IPS-18c (cell line): ENCODE measurements around the gene TSPEAR.
"Not testable (repeated sequence)": the region's sequence is repeated elsewhere in the genome, so short reads cannot be mapped to it uniquely, and the experiment has no call there.

Experiments
- H3K4me3 ChIP-seq: 2 replicates; pipeline ENCODE4 v1.7.0; 2013; ENCODE audit warnings: low read depth, mild to moderate bottlenecking, low read length, moderate library complexity; ENCODE audit not compliant: insufficient read depth
- H3K9me3 ChIP-seq: one replicate; pipeline ENCODE4 v1.6.1; 2013; ENCODE audit warnings: mild to moderate bottlenecking, low read length, moderate library complexity; ENCODE audit not compliant: control insufficient read depth, insufficient read depth

The TSPEAR gene

GRCh38 chr21:44571844-44572782 is 139.3 kb downstream of the TSPEAR start:
- H3K9me3 ChIP-seq: no peaks in the 10 kb centered on the region
- no peak overlapping the region for H3K4me3 ChIP-seq

- H3K4me3 ChIP-seq: no peak overlapping the region
- no peaks in the 10 kb centered on the region for H3K9me3 ChIP-seq
Measured at GRCh38 chr21:44571296-44571695, 140.1 kb downstream of the TSPEAR start.

GRCh38 chr21:44569861-44570517 is 141.4 kb downstream of the TSPEAR start:
- no peaks in the 10 kb centered on the region for H3K9me3 ChIP-seq
- no peak overlapping the region for H3K4me3 ChIP-seq

- Histone ChIP-seq H3K4me3 (no peak overlapping the region; the same call in 1 of the 2 replicates), H3K9me3 (no peaks in the 10 kb centered on the region)
Measured at GRCh38 chr21:44568667-44569556, 142.5 kb downstream of the TSPEAR start.

GRCh38 chr21:44568261-44568660 is 143.1 kb downstream of the TSPEAR start:
- H3K4me3 ChIP-seq: no peak overlapping the region
- H3K9me3 ChIP-seq: no peaks in the 10 kb centered on the region

- Histone ChIP-seq H3K4me3 (no peak overlapping the region), H3K9me3 (no peaks in the 10 kb centered on the region)
Measured at GRCh38 chr21:44567481-44568171, 143.7 kb downstream of the TSPEAR start.

- Histone ChIP-seq H3K9me3 (no peaks in the 10 kb centered on the region), H3K4me3 (no peak overlapping the region)
Measured at GRCh38 chr21:44566403-44566802, 145.0 kb downstream of the TSPEAR start.

- H3K4me3 ChIP-seq: no peak overlapping the region
Measured at GRCh38 chr21:44564886-44565598, 146.3 kb downstream of the TSPEAR start.

GRCh38 chr21:44564099-44564498 is 147.3 kb downstream of the TSPEAR start:
- H3K9me3 ChIP-seq: no peaks in the 10 kb centered on the region
- H3K4me3 ChIP-seq: no peak overlapping the region

More at GRCh38 chr21:44564886-44565598, 146.3 kb downstream of the TSPEAR start:
- no peaks in the 10 kb centered on the region for H3K9me3 ChIP-seq

GRCh38 chr21:44558695-44559094 is 152.7 kb downstream of the TSPEAR start, which contains the start of gene KRTAP10-3:
KRTAP10-3 (minus strand) TSS chr21:44558795; CDS start chr21:44558715, 80 bp downstream.
- H3K4me3 ChIP-seq: no peak within 1 kb of the TSS
- H3K9me3 ChIP-seq: peaks cover 2% of the 10 kb centered on the region

GRCh38 chr21:44558329-44558675 is 153.1 kb downstream of the TSPEAR start:
- not testable (repeated sequence) for H3K4me3 ChIP-seq, H3K9me3 ChIP-seq

GRCh38 chr21:44557491-44558328 is 153.7 kb downstream of the TSPEAR start:
- H3K4me3 ChIP-seq: no peak overlapping the region
- H3K9me3 ChIP-seq: peaks cover 2% of the 10 kb centered on the region

GRCh38 chr21:44556879-44557278 is 154.5 kb downstream of the TSPEAR start:
- H3K4me3 ChIP-seq: no peak overlapping the region
- peaks cover 2% of the 10 kb centered on the region for H3K9me3 ChIP-seq

GRCh38 chr21:44555200-44555875 is 156.0 kb downstream of the TSPEAR start:
- no peak overlapping the region for H3K4me3 ChIP-seq
- peaks cover 2% of the 10 kb centered on the region for H3K9me3 ChIP-seq

GRCh38 chr21:44552681-44553080 is 158.7 kb downstream of the TSPEAR start:
- Histone ChIP-seq H3K9me3 (peaks cover 2% of the 10 kb centered on the region), H3K4me3 (no peak overlapping the region)
